GM12801 (cell line): Measurements from ENCODE around the gene MRTFA.

Experiments used
- CTCF ChIP-seq: IDR thresholded peaks from one replicate; pipeline ENCODE4 v1.5.1; 2011; ENCODE audit warnings: control low read depth; ENCODE audit not compliant: insufficient read length; ENCODE audit errors: extremely low read depth

The MRTFA gene

GRCh38 chr22:40636380-40637182 lies at the start of gene MRTFA:
TSS of gene MRTFA (minus strand) at chr22:40636719.
- TF ChIP-seq CTCF = no peak

GRCh38 chr22:40685406-40685805 lies 48.9 kb upstream of the MRTFA start:
- no peak for TF ChIP-seq CTCF

- no peak for TF ChIP-seq CTCF
Measured at GRCh38 chr22:40684728-40685127, 48.2 kb upstream of the MRTFA start.

- TF ChIP-seq CTCF = no peak
Measured at GRCh38 chr22:40681451-40681850, 44.9 kb upstream of the MRTFA start.

- TF ChIP-seq CTCF = no peak
Measured at GRCh38 chr22:40680819-40681183, 44.3 kb upstream of the MRTFA start.

- no peak for TF ChIP-seq CTCF
Measured at GRCh38 chr22:40679964-40680818, 43.7 kb upstream of the MRTFA start.

GRCh38 chr22:40679249-40679963 lies 42.9 kb upstream of the MRTFA start, which contains the start of gene MCHR1:
TSS of gene MCHR1 (plus strand) at chr22:40679484. CDS start at chr22:40679653, 169 bp downstream.
- no peak for TF ChIP-seq CTCF
